ENCODE results near the gene SBDS. TPM values are rescaled to one million over a fixed set of nuclear protein-coding genes. Genes with fewer than 3 reads are reported as not detected.
"Not testable (repeated sequence)": the region's sequence is repeated elsewhere in the genome, so short reads cannot be mapped to it uniquely, and the experiment has no call there.

The SBDS gene
- total RNA-seq, 1 experiment from 2014 or later = 37.8 TPM

DNA sequence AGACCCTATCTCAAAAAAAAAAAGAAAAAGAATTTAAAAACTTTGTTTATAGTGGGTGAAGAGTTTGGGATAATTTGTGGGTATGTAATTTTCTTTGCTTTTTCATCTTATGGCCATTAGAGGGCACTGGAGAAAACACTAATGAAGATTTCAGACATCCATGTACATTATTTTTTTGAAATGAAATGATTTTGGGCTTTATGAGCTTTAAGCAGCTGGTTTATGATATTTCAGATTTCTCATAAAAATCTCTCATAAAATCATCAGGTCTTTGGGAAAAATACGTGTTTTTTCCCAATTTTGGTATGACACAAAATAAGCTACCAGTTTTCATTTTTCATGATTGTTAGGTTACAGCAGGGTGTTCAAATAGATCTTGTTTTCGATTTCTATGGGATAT, 45.4 kb upstream of the SBDS start:
- not testable (repeated sequence) for H3K4me3 Mint-ChIP-seq; H3K27me3 Mint-ChIP-seq (ENCODE audit: low read depth); H3K18ac ChIP-seq (ENCODE audit: insufficient read length, low read depth, low read length); H4K20me1 ChIP-seq (ENCODE audit: control insufficient read depth, insufficient read depth, insufficient read length); H3K4me1 Mint-ChIP-seq; H3K4me1 ChIP-seq (ENCODE audit: insufficient read depth, low read length); H2BK5ac ChIP-seq (ENCODE audit: insufficient read length, low read length); H3K4me2 ChIP-seq (ENCODE audit: insufficient read depth, insufficient read length, low read length); H2BK120ac ChIP-seq (ENCODE audit: low read depth, low read length, poor library complexity, severe bottlenecking); H3K23me2 ChIP-seq (ENCODE audit: insufficient read length, low read depth, low read length, poor library complexity, severe bottlenecking); H3K27ac ChIP-seq (ENCODE audit: insufficient read length, low read depth, low read length); H3K79me2 ChIP-seq (ENCODE audit: insufficient read depth, low read length); H3K9ac ChIP-seq (ENCODE audit: extremely low read depth, insufficient read length, low read length); H3K79me1 ChIP-seq (ENCODE audit: insufficient read depth, low read depth, low read length, poor library complexity, severe bottlenecking); H3K27ac Mint-ChIP-seq; H2AK5ac ChIP-seq (ENCODE audit: insufficient read length, low read length); DNase-seq; H2BK15ac ChIP-seq (ENCODE audit: low read depth, low read length); H3K23ac ChIP-seq (ENCODE audit: insufficient read length, low read depth, low read length); H4K8ac ChIP-seq (replicated peaks; ENCODE audit: insufficient read length, low read depth, low read length); H3K27me3 ChIP-seq (ENCODE audit: insufficient read depth, low read length); H3K14ac ChIP-seq (ENCODE audit: insufficient read depth, low read length); H3K9me3 ChIP-seq (ENCODE audit: control insufficient read depth, low read depth, low read length); H4K91ac ChIP-seq (ENCODE audit: insufficient read length, low read depth, low read length); H2BK20ac ChIP-seq (ENCODE audit: low read depth, low read length, poor library complexity, severe bottlenecking); H3K4ac ChIP-seq (ENCODE audit: low read depth, low read length); H3T11ph ChIP-seq (ENCODE audit: low read length); H2BK12ac ChIP-seq (ENCODE audit: insufficient read length, low read depth, low read length); H2AFZ ChIP-seq (ENCODE audit: low read length); H3K36me3 Mint-ChIP-seq (ENCODE audit: insufficient read depth in 1 of 3, low read depth in 3 of 3); H4K5ac ChIP-seq (ENCODE audit: insufficient read length, low read depth, low read length); H3K9me3 Mint-ChIP-seq; H3K56ac ChIP-seq (ENCODE audit: insufficient read length, low read depth, low read length)
- WGBS (ENCODE audit: extremely low coverage, insufficient read length, low lambda C conversion rate) = no CpG with 5 or more reads among the region's 2 CpGs
- TF ChIP-seq, protein P1, sequence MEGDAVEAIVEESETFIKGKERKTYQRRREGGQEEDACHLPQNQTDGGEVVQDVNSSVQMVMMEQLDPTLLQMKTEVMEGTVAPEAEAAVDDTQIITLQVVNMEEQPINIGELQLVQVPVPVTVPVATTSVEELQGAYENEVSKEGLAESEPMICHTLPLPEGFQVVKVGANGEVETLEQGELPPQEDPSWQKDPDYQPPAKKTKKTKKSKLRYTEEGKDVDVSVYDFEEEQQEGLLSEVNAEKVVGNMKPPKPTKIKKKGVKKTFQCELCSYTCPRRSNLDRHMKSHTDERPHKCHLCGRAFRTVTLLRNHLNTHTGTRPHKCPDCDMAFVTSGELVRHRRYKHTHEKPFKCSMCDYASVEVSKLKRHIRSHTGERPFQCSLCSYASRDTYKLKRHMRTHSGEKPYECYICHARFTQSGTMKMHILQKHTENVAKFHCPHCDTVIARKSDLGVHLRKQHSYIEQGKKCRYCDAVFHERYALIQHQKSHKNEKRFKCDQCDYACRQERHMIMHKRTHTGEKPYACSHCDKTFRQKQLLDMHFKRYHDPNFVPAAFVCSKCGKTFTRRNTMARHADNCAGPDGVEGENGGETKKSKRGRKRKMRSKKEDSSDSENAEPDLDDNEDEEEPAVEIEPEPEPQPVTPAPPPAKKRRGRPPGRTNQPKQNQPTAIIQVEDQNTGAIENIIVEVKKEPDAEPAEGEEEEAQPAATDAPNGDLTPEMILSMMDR (conservative IDR thresholded peaks at IDR 0.05) = peak; percentile 62

DNA sequence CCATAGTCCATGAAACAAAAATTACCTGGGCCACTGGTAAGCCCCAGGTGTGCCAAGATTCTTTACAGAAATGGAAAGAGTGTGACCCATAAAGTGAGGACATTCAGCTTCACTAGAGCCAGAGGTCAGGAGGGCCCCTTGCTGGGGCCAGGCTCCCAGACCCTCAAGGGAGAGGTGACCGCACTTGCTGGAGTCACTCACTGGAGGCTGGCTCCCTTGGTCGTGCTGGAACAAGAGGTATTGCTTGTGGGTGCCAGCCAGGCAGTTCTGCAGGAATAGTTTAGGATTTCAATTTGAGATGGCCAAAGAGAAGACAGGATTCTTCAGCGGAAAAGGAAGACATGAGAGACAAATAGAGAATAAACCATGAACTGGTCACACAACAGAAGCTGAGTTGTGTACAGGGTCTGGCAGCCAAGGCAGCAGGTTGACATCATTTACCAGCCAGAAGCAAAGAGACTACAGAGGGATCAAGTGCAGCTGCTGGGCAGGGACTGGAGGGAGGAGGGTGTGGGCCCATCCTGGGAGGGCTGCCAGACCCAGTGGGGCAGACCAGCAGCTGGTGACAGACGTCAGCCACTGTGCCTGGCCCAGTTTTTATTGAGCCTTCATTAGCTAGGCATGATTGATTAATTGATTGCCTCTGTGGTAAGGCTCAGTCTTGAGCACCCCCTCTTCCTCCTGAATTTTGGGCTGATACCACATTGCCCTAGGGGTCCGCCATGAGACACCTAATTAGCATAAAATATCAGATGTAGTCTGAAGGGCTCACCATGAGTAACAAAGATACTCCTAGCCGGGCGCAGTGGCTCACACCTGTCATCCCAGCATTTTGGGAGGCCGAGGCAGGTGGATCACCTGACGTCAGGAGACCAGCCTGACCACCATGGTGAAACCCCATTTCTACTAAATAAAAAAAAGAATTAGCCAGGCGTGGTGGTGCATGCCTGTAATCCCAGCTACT, 41.3 kb upstream of the SBDS start:
- not testable (repeated sequence) for H3K27ac ChIP-seq (ENCODE audit: insufficient read length, low read depth, low read length); H3K27ac Mint-ChIP-seq; H2BK20ac ChIP-seq (ENCODE audit: low read depth, low read length, poor library complexity, severe bottlenecking); H2BK15ac ChIP-seq (ENCODE audit: low read depth, low read length); H3K23ac ChIP-seq (ENCODE audit: insufficient read length, low read depth, low read length); H3K27me3 Mint-ChIP-seq (ENCODE audit: low read depth); H3K56ac ChIP-seq (ENCODE audit: insufficient read length, low read depth, low read length); H4K8ac ChIP-seq (replicated peaks; ENCODE audit: insufficient read length, low read depth, low read length); H3K4me1 ChIP-seq (ENCODE audit: insufficient read depth, low read length); H3K14ac ChIP-seq (ENCODE audit: insufficient read depth, low read length); H3K23me2 ChIP-seq (ENCODE audit: insufficient read length, low read depth, low read length, poor library complexity, severe bottlenecking); H3K4me2 ChIP-seq (ENCODE audit: insufficient read depth, insufficient read length, low read length); H3K4ac ChIP-seq (ENCODE audit: low read depth, low read length); H3K79me1 ChIP-seq (ENCODE audit: insufficient read depth, low read depth, low read length, poor library complexity, severe bottlenecking); H3K18ac ChIP-seq (ENCODE audit: insufficient read length, low read depth, low read length); H3K27me3 ChIP-seq (ENCODE audit: insufficient read depth, low read length); H4K5ac ChIP-seq (ENCODE audit: insufficient read length, low read depth, low read length); H2AK5ac ChIP-seq (ENCODE audit: insufficient read length, low read length); H2BK12ac ChIP-seq (ENCODE audit: insufficient read length, low read depth, low read length); H3K9me3 ChIP-seq (ENCODE audit: control insufficient read depth, low read depth, low read length); H2BK5ac ChIP-seq (ENCODE audit: insufficient read length, low read length); H3K4me3 Mint-ChIP-seq; H4K20me1 ChIP-seq (ENCODE audit: control insufficient read depth, insufficient read depth, insufficient read length); H3K9me3 Mint-ChIP-seq; H2BK120ac ChIP-seq (ENCODE audit: low read depth, low read length, poor library complexity, severe bottlenecking); DNase-seq; H4K91ac ChIP-seq (ENCODE audit: insufficient read length, low read depth, low read length); H3K9ac ChIP-seq (ENCODE audit: extremely low read depth, insufficient read length, low read length); H3T11ph ChIP-seq (ENCODE audit: low read length); H3K79me2 ChIP-seq (ENCODE audit: insufficient read depth, low read length); H2AFZ ChIP-seq (ENCODE audit: low read length); H3K4me1 Mint-ChIP-seq
- WGBS (ENCODE audit: extremely low coverage, insufficient read length, low lambda C conversion rate) = no CpG with 5 or more reads among the region's 10 CpGs
- peaks cover 12 to 27% (median 22%) of the 10 kb centered on the region in 3 experiments for H3K36me3 Mint-ChIP-seq (ENCODE audit: insufficient read depth in 1 of 3, low read depth in 3 of 3)

Data from H9 (cell line).